Neural cell (in vitro differentiated cells): ENCODE results near the gene PTPRN2. TPM values are rescaled to one million over a fixed set of nuclear protein-coding genes. Genes with fewer than 3 reads are reported as not detected.
"Not testable (repeated sequence)": the region's sequence is repeated elsewhere in the genome, so short reads cannot be mapped to it uniquely, and the experiment has no call there.

ENCODE experiments used
- H2AFZ ChIP-seq: fragments of 200-600, 300-800 bp; sonication (generic), shearing (Covaris generic); 2 replicates; pipeline ENCODE4 v1.6.0; 2014; ENCODE audit warnings: low read depth, mild to moderate bottlenecking, antibody characterized with exemption, low read length, moderate library complexity
- H3F3A ChIP-seq: fragments of 200-600 bp; shearing (Covaris generic); 2 replicates; pipeline ENCODE4 v1.6.1; 2016; ENCODE audit warnings: mild to moderate bottlenecking, moderate library complexity, mixed read lengths, antibody characterized with exemption, low read length; ENCODE audit not compliant: insufficient read depth, poor library complexity, severe bottlenecking
- H3K27ac ChIP-seq: fragments of 200-600, 300-800 bp; sonication (generic), shearing (Covaris generic); 2 replicates; pipeline ENCODE4 v1.5.1; 2014; ENCODE audit warnings: mild to moderate bottlenecking, low read length, moderate library complexity
- H3K27me3 ChIP-seq: fragments of 300-800, 200-600 bp; sonication (generic), shearing (Covaris generic); 2 replicates; pipeline ENCODE4 v1.6.0; 2014; ENCODE audit warnings: mild to moderate bottlenecking, low read depth, low read length, moderate library complexity; ENCODE audit not compliant: insufficient read depth
- H3K36me3 ChIP-seq: fragments of 300-800, 200-600 bp; sonication (generic), shearing (Covaris generic); 2 replicates; pipeline ENCODE4 v1.5.1; 2014; ENCODE audit warnings: mild to moderate bottlenecking, antibody characterized with exemption, low read length, moderate library complexity; ENCODE audit not compliant: insufficient read depth
- H3K4me2 ChIP-seq: fragments of 300-800, 200-600 bp; sonication (generic), shearing (Covaris generic); 2 replicates; pipeline ENCODE4 v1.6.0; 2014; ENCODE audit warnings: mild to moderate bottlenecking, low read length
- H3K4me3 ChIP-seq: fragments of 300-800, 200-600 bp; sonication (generic), shearing (Covaris generic); 2 replicates; pipeline ENCODE4 v1.5.1; 2014; ENCODE audit warnings: mild to moderate bottlenecking, low read length, moderate library complexity
- H3K79me2 ChIP-seq: fragments of 200-600 bp; shearing (Covaris generic); replicated peaks from 2 replicates; pipeline ENCODE4 v1.6.0; 2014; ENCODE audit warnings: mild to moderate bottlenecking, low read length, moderate library complexity; ENCODE audit not compliant: insufficient read depth
- H3K9ac ChIP-seq: fragments of 300-800, 200-600 bp; sonication (generic), shearing (Covaris generic); 2 replicates; pipeline ENCODE4 v1.6.1; 2016; ENCODE audit warnings: mild to moderate bottlenecking, low read length, mixed read lengths
- H3K9me2 ChIP-seq: fragments of 200-600 bp; shearing (Covaris generic); 2 replicates; pipeline ENCODE4 v1.6.1; 2016; ENCODE audit warnings: mild to moderate bottlenecking, low read length, mixed read lengths; ENCODE audit not compliant: insufficient read depth
- H3K9me3 ChIP-seq: fragments of 200-600, 300-800 bp; sonication (generic), shearing (Covaris generic); 2 replicates; pipeline ENCODE4 v1.6.1; 2016; ENCODE audit warnings: mild to moderate bottlenecking, mixed run types, low read length, moderate library complexity, mixed read lengths
- H4K20me1 ChIP-seq: fragments of 200-600 bp; shearing (Covaris generic); 2 replicates; pipeline ENCODE4 v1.6.1; 2016; ENCODE audit warnings: mild to moderate bottlenecking, mixed run types; ENCODE audit not compliant: insufficient read depth
- EP300 ChIP-seq: fragments of 450-650 bp; conservative IDR thresholded peaks from 2 replicates; pipeline ENCODE4 v1.6.1; 2014; ENCODE audit warnings: antibody characterized with exemption, mild to moderate bottlenecking, moderate library complexity; ENCODE audit not compliant: poor library complexity, severe bottlenecking
- EZH2 ChIP-seq: fragments of 200-600, 300-800 bp; shearing (Covaris generic), sonication (generic); IDR thresholded peaks from 2 replicates; pipeline ENCODE4 v1.6.1; 2014; ENCODE audit warnings: antibody characterized with exemption, low read length, borderline replicate concordance, mild to moderate bottlenecking; ENCODE audit not compliant: insufficient read depth, poor library complexity, severe bottlenecking
- MXI1 ChIP-seq: fragments of 450-650 bp; conservative IDR thresholded peaks from 2 replicates; pipeline ENCODE4 v1.6.1; 2014; ENCODE audit warnings: antibody characterized with exemption, mild to moderate bottlenecking; ENCODE audit not compliant: poor library complexity, severe bottlenecking
- POLR2AphosphoS5 ChIP-seq: IDR thresholded peaks from 2 replicates; pipeline ENCODE4 v1.6.1; 2012
- RAD21 ChIP-seq: fragments of 450-650 bp; conservative IDR thresholded peaks from 2 replicates; pipeline ENCODE4 v1.6.1; 2014; ENCODE audit warnings: antibody characterized with exemption, mild to moderate bottlenecking, moderate library complexity
- REST ChIP-seq: IDR thresholded peaks from 2 replicates; pipeline ENCODE4 v1.6.1; 2012; ENCODE audit warnings: borderline replicate concordance
- SMC3 ChIP-seq: fragments of 450-650 bp; conservative IDR thresholded peaks from 2 replicates; pipeline ENCODE4 v1.6.1; 2014; ENCODE audit warnings: antibody characterized with exemption, mild to moderate bottlenecking, moderate library complexity; ENCODE audit not compliant: poor library complexity
- TAF1 ChIP-seq: IDR thresholded peaks from 2 replicates; pipeline ENCODE4 v1.6.1; 2012; ENCODE audit warnings: low read depth
- polyA plus RNA-seq: library from polyadenylated mRNA; depleted of rRNA; stranded (reverse); fragments of >200 nt; gene quantifications from 2 replicates; pipeline ENCODE4 v1.2.3, GENCODE V29; 2014
- TF ChIP-seq, protein P1 (sequence below): fragments of 450-650 bp; IDR thresholded peaks from 2 replicates; pipeline ENCODE4 v1.5.1; 2014; ENCODE audit warnings: antibody characterized with exemption, mild to moderate bottlenecking, moderate library complexity; ENCODE audit not compliant: poor library complexity, severe bottlenecking

Gene PTPRN2
- polyA plus RNA-seq, 1 donor from 2014 or later: 31.0 TPM

GRCh38 chr7:157849341-157849596 is 738.4 kb downstream of the PTPRN2 start:
- TF ChIP-seq POLR2AphosphoS5 (no peak), TAF1 (no peak), SMC3 (no peak), MXI1 (no peak)
- TF ChIP-seq, protein P1, sequence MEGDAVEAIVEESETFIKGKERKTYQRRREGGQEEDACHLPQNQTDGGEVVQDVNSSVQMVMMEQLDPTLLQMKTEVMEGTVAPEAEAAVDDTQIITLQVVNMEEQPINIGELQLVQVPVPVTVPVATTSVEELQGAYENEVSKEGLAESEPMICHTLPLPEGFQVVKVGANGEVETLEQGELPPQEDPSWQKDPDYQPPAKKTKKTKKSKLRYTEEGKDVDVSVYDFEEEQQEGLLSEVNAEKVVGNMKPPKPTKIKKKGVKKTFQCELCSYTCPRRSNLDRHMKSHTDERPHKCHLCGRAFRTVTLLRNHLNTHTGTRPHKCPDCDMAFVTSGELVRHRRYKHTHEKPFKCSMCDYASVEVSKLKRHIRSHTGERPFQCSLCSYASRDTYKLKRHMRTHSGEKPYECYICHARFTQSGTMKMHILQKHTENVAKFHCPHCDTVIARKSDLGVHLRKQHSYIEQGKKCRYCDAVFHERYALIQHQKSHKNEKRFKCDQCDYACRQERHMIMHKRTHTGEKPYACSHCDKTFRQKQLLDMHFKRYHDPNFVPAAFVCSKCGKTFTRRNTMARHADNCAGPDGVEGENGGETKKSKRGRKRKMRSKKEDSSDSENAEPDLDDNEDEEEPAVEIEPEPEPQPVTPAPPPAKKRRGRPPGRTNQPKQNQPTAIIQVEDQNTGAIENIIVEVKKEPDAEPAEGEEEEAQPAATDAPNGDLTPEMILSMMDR: no peak
- H3K4me2 ChIP-seq: no peak overlapping the region
- no peak overlapping the region for H3K27ac ChIP-seq
- no peak overlapping the region for H2AFZ ChIP-seq
- H3K9ac ChIP-seq: no peak overlapping the region
- no peaks in the 10 kb centered on the region for H4K20me1 ChIP-seq
- H3K79me2 ChIP-seq: no peaks in the 10 kb centered on the region
- H3F3A ChIP-seq: no peaks in the 10 kb centered on the region
- H3K36me3 ChIP-seq: no peaks in the 10 kb centered on the region
- H3K9me3 ChIP-seq: peaks cover 3% of the 10 kb centered on the region
- H3K4me3 ChIP-seq: no peak overlapping the region
- H3K27me3 ChIP-seq: no peaks in the 10 kb centered on the region
- no peaks in the 10 kb centered on the region for H3K9me2 ChIP-seq

GRCh38 chr7:157848508-157849340 is 738.9 kb downstream of the PTPRN2 start:
- Histone ChIP-seq H3K36me3 (no peaks in the 10 kb centered on the region), H4K20me1 (no peaks in the 10 kb centered on the region), H3K9me2 (no peaks in the 10 kb centered on the region), H3K79me2 (no peaks in the 10 kb centered on the region), H3K27me3 (no peaks in the 10 kb centered on the region), H3K4me2 (no peak overlapping the region), H2AFZ (no peak overlapping the region), H3K4me3 (no peak overlapping the region), H3K9ac (no peak overlapping the region), H3K9me3 (peaks cover 3% of the 10 kb centered on the region), H3F3A (no peaks in the 10 kb centered on the region), H3K27ac (no peak overlapping the region)
- TF ChIP-seq, protein P1: no peak
- TF ChIP-seq MXI1 (no peak), REST (no peak), RAD21 (no peak), EP300 (no peak), EZH2 (no peak), POLR2AphosphoS5 (no peak), TAF1 (no peak), SMC3 (no peak)

- H3K27ac ChIP-seq, H3K9ac ChIP-seq, H3K4me3 ChIP-seq, H3K9me2 ChIP-seq, H3K4me2 ChIP-seq, H3K36me3 ChIP-seq, H4K20me1 ChIP-seq, H3F3A ChIP-seq, H3K79me2 ChIP-seq, H2AFZ ChIP-seq, H3K9me3 ChIP-seq, H3K27me3 ChIP-seq: not testable (repeated sequence)
Measured at GRCh38 chr7:157847756-157848487, 739.7 kb downstream of the PTPRN2 start.

DNA sequence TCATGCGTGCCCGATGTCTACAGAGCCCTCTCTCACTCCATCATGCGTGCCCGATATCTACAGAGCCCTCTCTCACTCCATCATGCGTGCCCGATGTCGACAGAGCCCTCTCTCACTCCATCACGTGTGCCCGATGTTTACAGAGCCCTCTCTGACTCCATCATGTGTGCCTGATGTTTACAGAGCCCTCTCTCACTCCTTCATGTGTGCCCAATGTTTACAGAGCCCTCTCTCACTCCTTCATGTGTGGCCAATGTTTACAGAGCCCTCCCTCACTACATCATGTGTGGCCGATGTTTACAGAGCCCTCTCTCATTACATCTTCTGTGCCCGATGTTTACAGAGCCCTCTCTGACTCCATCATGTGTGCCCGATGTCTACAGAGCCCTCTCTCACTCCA is 740.9 kb downstream of the PTPRN2 start:
- H3K79me2 ChIP-seq, H3K27me3 ChIP-seq, H3K4me3 ChIP-seq, H3K9me3 ChIP-seq, H2AFZ ChIP-seq, H3K9ac ChIP-seq, H4K20me1 ChIP-seq, H3F3A ChIP-seq, H3K36me3 ChIP-seq, H3K4me2 ChIP-seq, H3K27ac ChIP-seq, H3K9me2 ChIP-seq: not testable (repeated sequence)
